Neural progenitor cell (in vitro differentiated cells): ENCODE results near the gene ATG16L1.

Experiments used
- CTCF ChIP-seq: fragments of 200-600 bp; sonication (generic); IDR thresholded peaks from 2 replicates; pipeline ENCODE4 v1.5.1; 2017; ENCODE audit warnings: antibody characterized with exemption, mild to moderate bottlenecking
- EZH2 ChIP-seq: fragments of 200-600 bp; sonication (generic); IDR thresholded peaks from 2 replicates; pipeline ENCODE4 v1.6.1; 2017; ENCODE audit warnings: antibody characterized with exemption, mild to moderate bottlenecking, moderate library complexity

GRCh38 chr2:233287871-233288270, 36.4 kb downstream of the ATG16L1 start:
- TF ChIP-seq CTCF = no peak
- TF ChIP-seq EZH2 = no peak
